IPS-11a (cell line): Measurements from ENCODE around the gene MFAP1.
A peak's percentile ranks its signal among the peaks of the same experiment; 100 is the strongest.

Source experiments
- H3K4me3 ChIP-seq: one replicate; pipeline ENCODE4 v1.5.1; 2013; ENCODE audit warnings: low read depth, low read length, control low read depth

Gene MFAP1

DNA sequence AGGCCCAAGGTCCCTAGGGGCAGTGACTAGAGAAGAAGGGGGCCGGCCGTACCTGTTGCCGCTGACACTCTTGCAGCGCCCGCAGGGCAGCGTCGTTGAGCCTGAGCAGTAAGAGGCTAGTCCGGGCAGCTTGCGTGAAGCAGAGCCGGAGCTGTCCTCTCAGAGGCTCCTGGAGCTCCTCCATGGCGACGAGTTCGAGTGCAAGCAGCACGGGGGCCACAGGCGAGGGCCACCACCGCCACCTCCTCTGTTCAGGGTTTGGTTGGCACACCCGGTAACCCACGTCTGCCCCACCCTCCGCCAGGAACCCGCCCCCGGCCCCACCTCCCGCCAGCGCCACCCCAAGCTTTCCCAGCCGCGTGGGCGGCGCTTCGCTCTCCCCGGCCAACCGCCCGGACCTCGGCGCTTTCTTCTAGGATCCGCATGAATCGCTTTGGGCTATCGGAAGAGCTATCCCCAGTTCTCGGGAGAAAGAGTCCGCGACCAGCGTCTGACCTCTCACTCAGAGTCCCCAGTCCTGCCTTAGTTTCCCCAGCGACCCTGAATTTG is 47.7 kb downstream of the MFAP1 start, which contains the start of gene ELL3:
Gene ELL3, minus strand, starts transcription at position 249 of the 549 bp plus-strand sequence. Its CDS starts 65 bp downstream, at position 184.
- H3K4me3 ChIP-seq = peak within 1 kb of the TSS; percentile 70

DNA sequence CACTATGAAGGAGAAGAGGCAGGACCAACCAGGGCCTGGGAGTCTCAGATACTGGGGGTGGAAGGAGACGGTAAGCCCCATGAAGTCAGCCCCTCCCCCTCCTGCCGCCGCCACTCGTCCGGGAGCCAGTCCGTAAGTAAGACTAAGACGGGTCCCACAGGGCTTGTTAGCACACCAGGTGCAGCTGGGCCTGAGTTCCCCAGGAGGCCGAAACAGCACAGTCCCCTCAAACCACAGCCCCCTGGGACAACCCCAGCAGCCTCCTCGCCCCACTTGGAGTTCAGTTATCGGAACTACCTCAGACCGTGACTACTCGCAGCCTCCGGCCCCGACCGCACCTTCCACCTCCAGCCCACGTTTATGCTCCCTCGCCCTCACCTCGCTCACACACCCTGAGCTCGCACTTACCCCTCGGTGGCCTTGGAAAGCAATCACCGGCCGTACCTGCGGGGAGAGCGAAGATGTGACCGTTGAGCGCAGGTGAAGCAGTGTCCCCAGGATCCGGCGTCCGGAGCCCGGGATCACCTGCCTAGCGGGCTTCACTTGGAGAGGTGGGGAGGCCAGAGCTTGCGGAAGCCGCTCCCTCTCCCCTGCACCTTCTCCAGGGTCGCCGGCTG is 48.3 kb downstream of the MFAP1 start:
- peak overlapping the region; percentile 70 for H3K4me3 ChIP-seq

DNA sequence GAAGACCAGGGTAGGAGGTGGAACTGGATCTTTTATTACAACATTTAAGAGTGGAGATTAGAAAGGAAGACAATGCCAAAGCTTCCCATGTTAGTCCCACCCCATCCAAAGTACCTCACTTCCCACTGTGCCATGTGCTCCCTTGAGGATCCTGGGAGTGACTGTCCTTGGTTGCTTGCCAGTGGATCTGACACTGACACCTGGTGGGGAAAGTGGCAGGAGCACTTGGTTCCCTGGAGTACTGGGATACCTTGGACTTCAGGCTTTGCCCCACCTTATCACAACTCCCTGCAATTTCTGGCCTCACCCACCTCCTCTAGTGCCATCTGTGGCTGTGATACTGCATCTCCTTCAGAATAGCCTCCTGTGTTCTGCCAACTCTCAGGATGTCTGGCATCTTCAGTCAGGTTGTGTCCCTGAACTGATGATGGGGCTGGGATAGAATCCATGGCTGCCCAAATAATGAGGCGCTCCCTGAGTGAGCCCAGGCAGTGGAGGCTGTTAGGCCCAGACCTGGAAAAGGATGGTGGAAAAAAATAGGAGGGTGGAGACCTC is 49.0 kb downstream of the MFAP1 start:
- H3K4me3 ChIP-seq = peak overlapping the region; percentile 70

DNA sequence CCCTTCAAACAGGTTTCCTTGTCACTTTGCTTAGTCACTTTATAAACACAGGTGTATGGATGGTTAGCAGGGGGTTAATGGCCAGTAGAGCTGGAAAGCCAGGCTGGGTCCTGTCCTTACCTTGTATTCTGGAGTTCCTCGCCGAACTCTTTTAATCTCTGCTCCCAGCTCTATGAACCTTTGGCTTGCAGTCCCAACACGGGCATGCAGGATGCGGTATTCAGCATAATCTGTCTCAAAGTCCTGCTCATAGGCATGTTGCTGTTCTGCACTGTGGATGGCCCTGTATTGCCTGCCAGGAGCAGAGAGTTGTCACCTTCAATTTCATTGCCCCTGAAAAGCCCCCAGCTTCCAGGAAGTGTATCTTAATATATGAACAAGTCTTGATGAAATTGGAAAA is 50.4 kb downstream of the MFAP1 start:
- no peak overlapping the region for H3K4me3 ChIP-seq

GRCh38 chr15:43772624-43773023 is 51.9 kb downstream of the MFAP1 start:
- H3K4me3 ChIP-seq = no peak overlapping the region

DNA sequence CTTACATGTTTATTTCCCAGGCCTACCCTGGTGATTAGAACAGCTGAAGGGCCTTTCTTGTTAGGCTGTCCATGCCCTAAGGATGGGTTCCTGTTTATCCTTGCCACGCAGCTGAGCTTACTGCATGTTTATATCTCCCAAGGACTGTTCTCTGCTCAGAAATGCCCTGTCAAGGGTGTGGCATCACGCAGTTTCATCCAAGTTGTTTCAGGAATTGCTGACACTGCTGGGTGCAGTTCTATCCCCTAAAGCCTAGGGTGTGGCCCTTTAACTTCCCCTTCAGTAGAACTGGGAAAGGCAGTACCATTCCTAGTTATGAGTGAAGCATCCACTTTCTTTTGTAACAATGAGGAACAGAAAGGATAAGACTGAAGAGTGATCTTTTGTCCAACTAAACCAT is 52.7 kb downstream of the MFAP1 start:
- H3K4me3 ChIP-seq = no peak overlapping the region

DNA sequence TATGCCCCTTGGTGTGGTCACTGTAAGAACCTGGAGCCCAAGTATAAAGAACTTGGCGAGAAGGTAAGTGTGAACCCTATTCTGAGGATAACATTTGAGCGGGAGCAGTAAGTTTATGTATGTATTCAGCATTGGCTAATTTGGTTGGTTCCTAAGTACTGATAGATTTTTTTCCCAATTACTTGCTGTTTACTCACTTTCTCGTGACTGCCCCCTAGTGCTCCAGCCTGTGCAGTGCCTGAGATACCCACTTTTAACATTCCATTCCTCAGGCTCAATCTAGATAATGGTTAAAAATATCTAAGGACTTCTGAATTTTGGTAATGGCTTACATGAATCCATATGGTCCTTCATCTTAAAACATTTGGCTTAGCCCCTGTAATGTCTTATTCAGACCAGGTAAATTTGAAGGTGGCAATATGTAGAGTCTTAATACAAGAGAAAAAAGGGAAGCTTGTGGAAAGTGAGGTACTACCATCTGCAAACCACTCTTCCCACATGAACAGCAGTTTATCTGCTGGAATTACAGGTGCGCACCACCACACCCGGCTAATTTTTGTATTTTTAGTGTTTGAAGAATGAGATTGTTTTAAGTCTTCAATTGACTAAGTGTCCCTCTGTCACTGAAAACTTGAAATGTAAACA is 54.8 kb downstream of the MFAP1 start:
- no peak overlapping the region for H3K4me3 ChIP-seq

DNA sequence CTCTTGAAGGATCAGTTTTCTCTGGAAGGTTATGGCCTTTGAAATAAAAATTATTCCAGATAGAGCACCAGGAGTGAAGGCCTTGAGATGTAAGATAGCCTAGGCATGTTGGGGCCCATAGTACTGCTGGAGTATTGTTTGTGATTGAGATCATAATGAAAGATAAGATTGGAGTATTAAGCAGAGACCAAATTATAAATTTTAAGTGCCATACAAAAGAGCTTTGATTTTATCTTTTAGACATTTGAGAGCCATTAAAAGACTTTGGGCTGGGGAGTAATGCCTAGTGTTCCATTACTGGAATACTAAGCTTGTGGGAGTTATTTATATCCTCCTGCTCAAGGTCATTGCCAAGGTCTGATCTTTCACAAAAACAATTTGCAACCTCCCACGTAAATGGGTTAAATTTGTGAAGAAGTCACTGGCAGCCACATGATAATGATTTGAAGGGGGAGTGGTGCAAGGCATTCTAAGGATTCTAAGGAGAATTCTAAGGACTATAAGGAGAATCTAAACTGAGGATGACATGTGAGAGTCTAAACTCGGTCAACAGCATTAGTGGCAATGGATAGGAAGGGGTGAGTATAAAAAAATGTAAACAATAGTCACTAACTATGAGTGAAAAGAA is 60.6 kb downstream of the MFAP1 start:
- no peak overlapping the region for H3K4me3 ChIP-seq

DNA sequence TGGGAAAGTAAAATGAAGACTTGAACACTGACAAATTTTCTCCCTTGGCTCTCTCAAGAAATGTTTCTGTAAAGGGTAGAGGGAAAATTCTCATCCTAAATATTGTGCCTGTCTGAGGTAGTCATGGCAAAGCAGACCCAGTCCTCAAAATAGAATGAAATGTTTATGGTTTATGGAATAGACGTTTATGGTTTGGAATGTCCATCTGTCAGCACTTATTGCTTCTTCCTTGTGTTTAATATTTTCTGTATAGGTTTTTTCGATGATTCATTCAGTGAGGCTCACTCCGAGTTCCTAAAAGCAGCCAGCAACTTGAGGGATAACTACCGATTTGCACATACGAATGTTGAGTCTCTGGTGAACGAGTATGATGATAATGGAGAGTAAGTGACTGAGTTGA is 61.7 kb downstream of the MFAP1 start:
- no peak overlapping the region for H3K4me3 ChIP-seq
